ENCODE measurements around the gene CCNT1. TPM values are rescaled to one million over a fixed set of nuclear protein-coding genes. Genes with fewer than 3 reads are reported as not detected.
"Not testable (repeated sequence)": the region's sequence is repeated elsewhere in the genome, so short reads cannot be mapped to it uniquely, and the experiment has no call there.

Gene CCNT1
- total RNA-seq, 1 experiment from 2014 or later: 9.7 TPM

DNA sequence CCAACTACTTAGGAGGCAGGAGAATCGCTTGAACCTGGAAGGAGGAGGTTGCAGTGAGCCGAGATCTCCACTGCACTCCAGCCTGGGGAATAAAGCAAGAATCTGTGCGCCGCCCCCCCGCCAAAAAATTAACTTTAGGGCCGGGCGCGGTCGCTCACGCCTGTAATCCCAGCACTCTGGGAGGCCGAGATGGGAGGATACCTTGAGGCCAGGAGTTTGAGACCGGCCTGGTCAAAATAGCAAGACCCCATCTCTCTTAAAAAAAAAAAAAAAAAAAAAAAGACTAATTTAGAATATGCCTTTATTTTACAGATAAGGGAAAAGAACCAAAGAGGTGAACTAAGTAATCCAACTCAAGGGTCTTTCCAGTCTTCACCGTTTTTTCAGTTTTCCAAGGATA lies 35.6 kb downstream of the CCNT1 start:
- H3K4me3 ChIP-seq: peak overlapping the region; percentile 99
- H3K27me3 ChIP-seq: no peaks in the 10 kb centered on the region
- peaks cover 52% of the 10 kb centered on the region for H3K36me3 ChIP-seq
- H3K9me3 ChIP-seq: no peaks in the 10 kb centered on the region
- DNase-seq: no peak

DNA sequence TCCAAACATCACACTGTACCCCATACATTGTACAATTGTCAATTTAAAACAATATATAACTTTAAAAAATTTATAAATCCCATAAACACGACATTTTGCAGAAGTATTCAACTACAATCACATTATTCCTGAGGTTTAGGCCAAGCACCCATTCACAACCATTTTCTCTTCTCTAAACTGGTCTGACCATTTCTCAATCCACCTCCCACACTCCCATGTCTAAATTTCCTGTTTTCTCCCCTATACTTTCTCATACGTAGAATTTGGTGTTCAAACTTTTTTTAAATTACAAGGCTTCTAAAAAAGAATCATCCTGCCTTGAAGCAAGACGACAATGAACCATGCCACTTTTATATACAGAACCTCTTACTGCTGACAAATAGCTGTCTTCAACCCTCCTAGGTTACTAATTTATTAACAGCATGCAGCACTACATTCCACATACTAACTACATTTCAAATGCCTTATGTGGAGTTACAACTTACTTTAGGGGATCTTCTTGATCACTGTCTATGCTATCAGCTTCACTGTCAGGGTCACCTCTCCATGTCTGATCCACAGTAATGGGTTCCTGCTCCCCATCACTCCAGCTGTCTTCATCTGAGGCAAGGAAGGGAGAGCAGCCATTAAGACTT lies 37.8 kb downstream of the CCNT1 start:
- Histone ChIP-seq H3K27me3 (no peaks in the 10 kb centered on the region), H3K36me3 (peaks cover 69% of the 10 kb centered on the region), H3K9me3 (no peaks in the 10 kb centered on the region), H3K4me3 (peak overlapping the region; percentile 1; the same call in 1 of the 2 replicates)
- DNase-seq: no peak

DNA sequence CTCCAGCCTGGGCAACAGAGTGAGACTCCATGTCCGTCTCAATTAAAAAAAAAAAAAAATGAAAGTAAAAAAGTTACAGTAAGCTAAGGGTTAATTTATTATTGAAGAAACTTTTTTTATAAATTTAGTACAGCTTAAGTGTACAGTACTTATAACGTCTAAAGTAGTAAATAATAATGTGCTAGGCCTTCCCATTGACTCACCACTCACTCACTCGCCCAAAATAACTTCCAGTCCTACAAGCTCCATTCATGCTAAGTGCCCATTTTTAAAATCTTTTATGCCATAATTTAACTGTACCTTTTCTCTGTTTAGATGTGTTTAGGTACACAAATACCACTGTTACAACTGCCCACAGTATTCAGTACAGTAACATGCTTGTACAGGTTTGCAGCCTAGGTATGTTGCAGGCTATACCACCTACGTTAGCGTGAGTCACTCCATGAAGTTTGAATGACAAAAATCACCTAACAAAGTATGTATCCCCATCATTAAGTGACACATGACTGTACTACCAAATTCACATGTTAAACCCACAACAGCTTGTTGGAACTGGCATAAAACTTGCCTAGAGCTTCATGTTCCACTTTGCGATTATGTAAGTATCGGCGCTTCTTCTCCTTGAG lies 45.2 kb downstream of the CCNT1 start:
- H3K4me3 ChIP-seq: no peak overlapping the region

DNA sequence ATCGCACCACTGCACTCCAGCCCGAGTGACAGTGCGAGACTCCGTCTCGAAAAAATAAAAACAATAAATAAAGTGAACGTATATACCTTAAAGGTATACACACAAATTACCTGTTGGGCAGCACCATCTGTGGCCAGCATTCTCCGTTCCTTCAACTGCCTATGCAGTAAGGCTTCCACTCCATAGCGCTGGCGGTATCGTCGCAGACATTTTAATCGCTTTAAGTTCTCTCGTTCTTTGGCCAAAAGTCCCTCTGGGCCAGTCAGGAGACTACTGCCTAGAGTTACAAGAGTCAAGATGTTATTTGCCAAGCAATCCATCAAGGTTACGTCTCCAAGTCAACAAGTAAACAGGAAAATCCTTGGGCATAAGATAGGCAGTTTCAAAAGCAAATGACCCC lies 47.5 kb downstream of the CCNT1 start:
- DNase-seq: no peak
- Histone ChIP-seq H3K27me3 (no peaks in the 10 kb centered on the region), H3K36me3 (peaks cover 77% of the 10 kb centered on the region), H3K4me3 (no peak overlapping the region), H3K9me3 (no peaks in the 10 kb centered on the region)

More for the DNA sequence above, 45.2 kb downstream of the CCNT1 start:
- no peaks in the 10 kb centered on the region for H3K9me3 ChIP-seq
- DNase-seq: peak; percentile 19
- peaks cover 84% of the 10 kb centered on the region for H3K36me3 ChIP-seq
- H3K27me3 ChIP-seq: no peaks in the 10 kb centered on the region

DNA sequence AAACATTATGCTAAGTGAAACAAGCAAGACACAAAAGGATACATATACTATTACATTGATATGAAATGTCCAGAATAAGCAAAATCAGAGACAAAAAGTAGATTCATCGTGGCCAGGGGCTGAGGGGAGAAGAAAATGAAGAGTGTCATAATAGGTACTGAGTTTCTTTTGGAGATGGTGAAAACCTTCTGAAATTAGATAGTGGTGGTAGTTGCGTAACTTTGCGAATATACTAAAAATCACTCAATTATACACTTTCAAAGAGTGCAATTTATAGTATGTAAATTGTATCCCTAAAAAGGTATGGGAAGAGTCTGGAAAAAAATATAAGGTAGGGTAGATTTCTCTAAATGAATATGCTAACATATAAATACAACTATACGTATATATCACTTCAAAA lies 56.6 kb downstream of the CCNT1 start:
- no peak overlapping the region for H3K4me3 ChIP-seq
- H3K27me3 ChIP-seq: no peaks in the 10 kb centered on the region
- H3K9me3 ChIP-seq: no peaks in the 10 kb centered on the region
- DNase-seq: no peak
- peaks cover 74% of the 10 kb centered on the region for H3K36me3 ChIP-seq

DNA sequence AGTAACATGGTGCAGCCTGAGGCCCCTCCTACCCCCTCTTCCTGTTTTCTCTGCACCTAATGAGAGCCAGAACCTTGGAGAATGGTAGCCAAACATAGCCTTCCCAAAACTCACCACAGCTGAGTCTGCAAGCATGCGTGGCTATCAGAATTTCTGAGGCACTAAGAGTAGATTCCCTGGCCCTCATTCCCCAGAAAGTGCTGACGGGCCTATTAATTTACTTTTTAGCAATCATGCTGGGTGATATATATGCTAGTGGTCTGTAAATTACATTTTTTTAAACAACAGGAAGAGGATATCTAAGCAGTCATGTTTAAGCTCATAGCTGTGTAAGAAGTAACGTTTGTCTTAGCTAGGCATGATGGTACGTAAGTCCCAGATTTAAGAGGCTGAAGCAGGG lies 64.8 kb downstream of the CCNT1 start:
- peaks cover 79% of the 10 kb centered on the region for H3K36me3 ChIP-seq
- no peak for DNase-seq
- H3K27me3 ChIP-seq: no peaks in the 10 kb centered on the region
- no peaks in the 10 kb centered on the region for H3K9me3 ChIP-seq
- no peak overlapping the region for H3K4me3 ChIP-seq

DNA sequence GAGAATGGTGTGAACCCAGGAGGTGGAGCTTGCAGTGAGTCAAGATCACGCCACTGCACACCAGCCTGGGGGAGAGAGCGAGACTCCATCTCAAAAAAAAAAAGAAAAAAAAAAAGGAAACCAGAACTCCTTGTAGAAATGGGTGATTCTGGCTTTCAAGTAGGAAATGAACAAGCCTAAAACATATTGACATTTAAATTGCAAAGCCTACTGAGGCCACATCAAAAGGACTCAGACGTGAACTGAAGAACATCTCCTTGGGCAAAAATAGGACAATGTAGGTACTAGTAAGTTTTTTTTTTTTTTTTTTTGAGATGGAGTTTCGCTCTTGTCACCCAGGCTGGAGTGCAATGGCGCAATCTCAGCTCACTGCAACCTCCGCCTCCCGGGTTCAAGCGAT lies 71.2 kb downstream of the CCNT1 start:
- not testable (repeated sequence) for H3K27me3 ChIP-seq, H3K9me3 ChIP-seq, DNase-seq, H3K4me3 ChIP-seq
- H3K36me3 ChIP-seq: peaks cover 47% of the 10 kb centered on the region

DNA sequence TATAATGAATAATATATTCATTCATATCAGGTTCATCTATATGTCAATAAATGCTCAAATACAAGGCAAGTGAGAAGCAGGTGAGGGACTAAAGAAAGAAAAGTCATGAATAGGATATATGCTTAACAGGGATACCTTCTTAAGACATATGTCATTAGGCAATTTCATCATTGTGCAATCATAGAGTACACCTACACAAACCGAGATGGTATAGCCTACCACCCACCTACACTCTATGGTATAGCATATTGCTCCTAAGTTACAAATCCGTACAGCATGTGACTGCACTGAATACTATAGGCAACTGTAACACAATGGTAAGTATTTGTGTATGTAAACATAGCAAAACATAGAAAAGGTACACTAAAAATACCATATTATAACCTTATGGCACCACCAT lies 73.5 kb downstream of the CCNT1 start:
- Histone ChIP-seq H3K27me3 (no peaks in the 10 kb centered on the region), H3K36me3 (peaks cover 30% of the 10 kb centered on the region), H3K4me3 (no peak overlapping the region), H3K9me3 (no peaks in the 10 kb centered on the region)
- no peak for DNase-seq

DNA sequence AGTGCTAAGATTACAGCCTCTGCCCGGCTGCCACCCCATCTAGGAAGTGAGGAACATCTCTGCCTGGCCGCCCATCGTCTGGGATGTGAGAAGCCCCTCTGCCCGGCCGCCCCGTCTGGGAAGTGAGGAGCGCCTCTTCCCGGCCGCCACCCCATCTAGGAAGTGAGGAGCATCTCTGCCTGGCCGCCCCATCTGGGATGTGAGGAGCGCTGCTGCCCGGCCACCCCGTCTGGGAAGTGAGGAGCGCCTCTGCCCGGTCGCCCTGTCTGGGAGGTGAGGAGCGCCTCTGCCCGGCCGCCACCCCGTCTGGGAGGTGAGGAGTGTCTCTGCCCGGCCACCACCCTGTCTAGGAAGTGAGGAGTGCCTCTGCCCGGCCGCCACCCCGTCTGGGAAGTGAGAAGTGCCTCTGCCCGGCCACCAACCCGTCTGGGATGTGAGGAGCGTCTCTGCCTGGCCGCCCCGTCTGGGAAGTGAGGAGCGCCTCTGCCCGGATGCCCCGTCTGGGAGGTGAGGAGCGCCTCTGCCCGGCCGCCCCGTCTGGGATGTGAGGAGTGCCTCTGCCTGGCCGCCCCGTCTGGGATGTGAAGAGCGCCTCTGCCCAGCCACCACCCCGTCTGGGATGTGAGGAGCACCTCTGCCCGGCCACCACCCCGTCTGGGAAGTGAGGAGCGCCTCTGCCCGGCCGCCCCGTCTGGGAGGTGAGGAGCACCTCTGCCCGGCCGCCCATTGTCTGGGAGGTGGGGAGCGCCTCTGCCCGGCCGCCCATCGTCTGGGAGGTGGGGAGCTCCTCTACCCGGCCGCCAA lies 74.6 kb downstream of the CCNT1 start:
- H3K27me3 ChIP-seq, DNase-seq, H3K9me3 ChIP-seq, H3K4me3 ChIP-seq: not testable (repeated sequence)
- peaks cover 22% of the 10 kb centered on the region for H3K36me3 ChIP-seq

DNA sequence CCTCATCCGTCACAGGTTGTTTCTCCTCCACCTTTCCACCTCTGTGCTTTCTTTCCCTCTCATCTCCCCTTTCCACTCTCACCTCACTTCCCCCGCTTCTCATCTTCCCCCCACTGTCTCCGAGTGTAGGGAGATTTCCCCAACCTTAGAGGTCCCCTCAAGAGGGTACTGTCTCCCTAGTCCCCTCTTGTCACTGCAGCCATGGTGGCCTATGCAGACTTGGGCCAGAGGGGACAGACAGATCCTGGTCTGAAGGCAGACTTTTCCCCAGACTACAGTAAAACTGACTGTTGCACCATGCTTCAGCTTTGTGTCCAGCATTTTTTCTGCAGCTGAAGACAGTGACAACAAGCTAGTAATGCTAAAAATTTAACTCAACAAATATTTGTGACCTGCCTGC lies 75.7 kb downstream of the CCNT1 start:
- H3K36me3 ChIP-seq: peaks cover 18% of the 10 kb centered on the region
- no peak for DNase-seq
- no peak overlapping the region for H3K4me3 ChIP-seq
- no peaks in the 10 kb centered on the region for H3K27me3 ChIP-seq
- no peaks in the 10 kb centered on the region for H3K9me3 ChIP-seq

DNA sequence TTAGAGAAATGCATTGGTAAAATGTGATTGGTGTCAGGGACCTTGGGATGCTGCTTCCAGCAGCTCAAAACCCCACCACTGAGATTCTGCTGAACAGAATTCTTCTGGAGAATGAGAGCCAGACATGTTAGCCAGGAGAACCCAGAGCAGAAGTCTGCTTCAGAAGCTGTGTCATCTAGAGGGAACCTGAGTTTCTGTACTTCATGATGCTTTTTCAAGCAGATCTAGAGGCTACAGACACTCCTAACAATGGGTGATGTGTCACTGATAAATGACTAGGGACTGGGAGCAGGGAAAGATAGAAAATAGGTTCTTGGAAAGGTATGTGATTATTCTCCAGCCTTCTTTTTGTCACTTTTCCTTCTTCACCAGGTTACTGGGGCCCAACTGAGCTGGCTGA lies 76.1 kb downstream of the CCNT1 start:
- H3K36me3 ChIP-seq: peaks cover 18% of the 10 kb centered on the region
- H3K4me3 ChIP-seq: no peak overlapping the region
- no peaks in the 10 kb centered on the region for H3K9me3 ChIP-seq
- no peaks in the 10 kb centered on the region for H3K27me3 ChIP-seq
- no peak for DNase-seq

Other genes with a start within 250 kb of the CCNT1 start
- not detected in 2 replicates for gene ANP32D, start 244.1 kb downstream of the CCNT1 start, total RNA-seq (2014; rRNA removed; shearing (Covaris generic); ENCODE audit: low replicate concordance)
- not detected in 2 replicates for gene C12orf54, start 234.2 kb downstream of the CCNT1 start, total RNA-seq (2014; rRNA removed; shearing (Covaris generic); ENCODE audit: low replicate concordance)
- gene OR8S1, start 191.1 kb downstream of the CCNT1 start, total RNA-seq (2014; rRNA removed; shearing (Covaris generic); ENCODE audit: low replicate concordance): not detected in 2 replicates
- not detected in 2 replicates for gene LALBA, start 146.7 kb downstream of the CCNT1 start, total RNA-seq (2014; rRNA removed; shearing (Covaris generic); ENCODE audit: low replicate concordance)
- 42.8 and 56.3 TPM in 2 replicates for gene KANSL2, start 34.5 kb downstream of the CCNT1 start, total RNA-seq (2014; rRNA removed; shearing (Covaris generic); ENCODE audit: low replicate concordance)
- gene ADCY6, start 72.4 kb upstream of the CCNT1 start, total RNA-seq (2014; rRNA removed; shearing (Covaris generic); ENCODE audit: low replicate concordance): 30.4 and 40.0 TPM in 2 replicates
- gene CACNB3, start 101.8 kb upstream of the CCNT1 start, total RNA-seq (2014; rRNA removed; shearing (Covaris generic); ENCODE audit: low replicate concordance): 13.9 and 19.0 TPM in 2 replicates
- gene DDX23, start 135.5 kb upstream of the CCNT1 start, total RNA-seq (2014; rRNA removed; shearing (Covaris generic); ENCODE audit: low replicate concordance): 76.0 and 85.0 TPM in 2 replicates
- gene RND1, start 149.2 kb upstream of the CCNT1 start, total RNA-seq (2014; rRNA removed; shearing (Covaris generic); ENCODE audit: low replicate concordance): 0.12 TPM in 1 of 2 replicates, not detected in the other
- 0.94 and 3.2 TPM in 2 replicates for gene FKBP11, start 208.8 kb upstream of the CCNT1 start, total RNA-seq (2014; rRNA removed; shearing (Covaris generic); ENCODE audit: low replicate concordance)
- gene ARF3, start 240.8 kb upstream of the CCNT1 start, total RNA-seq (2014; rRNA removed; shearing (Covaris generic); ENCODE audit: low replicate concordance): 77.7 and 79.1 TPM in 2 replicates